GM23248 (cell line): ENCODE results near the gene DIO3. TPM values are rescaled to one million over a fixed set of nuclear protein-coding genes. Genes with fewer than 3 reads are reported as not detected.

Source experiments
- DNase-seq: peaks from one replicate; pipeline ENCODE4 v3.0.0-alpha.2; 2015
- H2AFZ ChIP-seq: fragments of 200-600 bp; sonication (generic); 2 replicates; pipeline ENCODE4 v1.6.1; 2016; ENCODE audit warnings: antibody characterized with exemption
- H3F3A ChIP-seq: fragments of 200-600 bp; sonication (generic); 2 replicates; pipeline ENCODE4 v1.6.1; 2016; ENCODE audit warnings: mild to moderate bottlenecking, antibody characterized with exemption, mixed run types; ENCODE audit not compliant: insufficient read depth
- H3K27ac ChIP-seq: fragments of 200-600 bp; sonication (generic); 2 replicates; pipeline ENCODE4 v1.5.1; 2016; ENCODE audit warnings: mild to moderate bottlenecking
- H3K27me3 ChIP-seq: fragments of 200-600 bp; sonication (generic); replicated peaks from 2 replicates; pipeline ENCODE4 v1.6.1; 2016; ENCODE audit warnings: mild to moderate bottlenecking; ENCODE audit not compliant: insufficient read depth
- H3K36me3 ChIP-seq: fragments of 200-600 bp; sonication (generic); 2 replicates; pipeline ENCODE4 v1.6.1; 2016; ENCODE audit warnings: low read depth, mild to moderate bottlenecking
- H3K4me1 ChIP-seq: fragments of 200-600 bp; sonication (generic); 2 replicates; pipeline ENCODE4 v1.6.1; 2016; ENCODE audit warnings: mild to moderate bottlenecking; ENCODE audit not compliant: insufficient read depth
- H3K4me2 ChIP-seq: fragments of 200-600 bp; sonication (generic); one replicate; pipeline ENCODE4 v1.6.1; 2016; ENCODE audit warnings: mild to moderate bottlenecking; ENCODE audit not compliant: unreplicated experiment
- H3K4me3 ChIP-seq: fragments of 200-600 bp; sonication (generic); 2 replicates; pipeline ENCODE4 v1.5.1; 2016; ENCODE audit warnings: mild to moderate bottlenecking
- H3K79me2 ChIP-seq: fragments of 200-600 bp; sonication (generic); 2 replicates; pipeline ENCODE4 v1.6.1; 2016; ENCODE audit warnings: mild to moderate bottlenecking; ENCODE audit not compliant: insufficient read depth
- H3K9ac ChIP-seq: fragments of 200-600 bp; sonication (generic); 2 replicates; pipeline ENCODE4 v1.6.1; 2016; ENCODE audit warnings: mild to moderate bottlenecking
- H3K9me2 ChIP-seq: fragments of 200-600 bp; sonication (generic); 2 replicates; pipeline ENCODE4 v1.6.1; 2016; ENCODE audit warnings: mixed run types, mild to moderate bottlenecking, moderate library complexity; ENCODE audit not compliant: insufficient read depth
- H3K9me3 ChIP-seq: fragments of 200-600 bp; sonication (generic); one replicate; pipeline ENCODE4 v1.6.1; 2017; ENCODE audit warnings: low read depth
- H4K20me1 ChIP-seq: fragments of 200-600 bp; sonication (generic); 2 replicates; pipeline ENCODE4 v1.6.0; 2016; ENCODE audit not compliant: insufficient read depth
- EZH2 ChIP-seq: fragments of 200-600 bp; sonication (generic); IDR thresholded peaks from 2 replicates; pipeline ENCODE4 v1.6.1; 2018; ENCODE audit warnings: antibody characterized with exemption, mild to moderate bottlenecking; ENCODE audit not compliant: insufficient read depth, poor library complexity, severe bottlenecking
- EZH2phosphoT487 ChIP-seq: fragments of 200-600 bp; sonication (generic); IDR thresholded peaks from 2 replicates; pipeline ENCODE4 v1.6.1; 2018; ENCODE audit warnings: antibody characterized with exemption, moderate library complexity, mild to moderate bottlenecking, low read depth; ENCODE audit not compliant: insufficient read depth
- WGBS, 2 experiments: methylation state at CpG; one replicate each; pipeline ENCODE4 v1.1.6; 2015 to 2017; ENCODE audit warnings: low lambda C conversion rate in 2 of 2, low coverage in 1 of 2; ENCODE audit errors: missing lambda C conversion rate in 2 of 2; 5-methylcytosine and 5-hydroxymethylcytosine counted together
- in situ Hi-C: fragments of 300-500 bp; cut with MboI; formaldehyde crosslinking; loops from 2 replicates; pipeline ENCODE4 v1.15.0; 2020
- polyA plus RNA-seq: library from polyadenylated mRNA; unstranded; fragments of >200 nt; fragmentation: Nextera tagmentation; extraction: Ambion mirVana; gene quantifications from 2 replicates; pipeline ENCODE4 v1.2.1, GENCODE V29; 2016
- total RNA-seq: library from RNA; depleted of rRNA; stranded (reverse); fragments of >200 nt; shearing (Covaris generic); gene quantifications from 2 replicates; pipeline ENCODE4 v1.2.3, GENCODE V29; 2014

Gene DIO3
- total and polyA plus RNA-seq, 2 experiments from 2014 or later = not detected

- Histone ChIP-seq H3K9me3 (no peaks in the 10 kb centered on the region), H3K9ac (no peak overlapping the region), H3K27me3 (peaks cover 6% of the 10 kb centered on the region; the same call in 1 of the 2 replicates), H3F3A (no peaks in the 10 kb centered on the region), H3K9me2 (no peaks in the 10 kb centered on the region), H3K4me1 (no peaks in the 10 kb centered on the region), H3K4me3 (no peak overlapping the region), H3K79me2 (no peaks in the 10 kb centered on the region), H3K36me3 (no peaks in the 10 kb centered on the region), H2AFZ (no peak overlapping the region), H4K20me1 (no peaks in the 10 kb centered on the region), H3K27ac (no peak overlapping the region), H3K4me2 (no peak overlapping the region)
- DNase-seq = no peak
- in situ Hi-C loops = no loop called here
- WGBS, 2 experiments = 74 to 78% methylated on average over 13 to 14 of the region's 14 CpGs
- TF ChIP-seq EZH2 = no peak
- TF ChIP-seq EZH2phosphoT487 = no peak
These were observed 29.3 kb downstream of the DIO3 start for GRCh38 chr14:101590616-101591015.

GRCh38 chr14:101591121-101591520 lies 29.8 kb downstream of the DIO3 start:
- TF ChIP-seq EZH2 (no peak), EZH2phosphoT487 (no peak)
- no peaks in the 10 kb centered on the region for H3K9me3 ChIP-seq
- H3K4me3 ChIP-seq = no peak overlapping the region
- no peak overlapping the region for H3K4me2 ChIP-seq
- in situ Hi-C loops = no loop called here
- no peak overlapping the region for H3K27ac ChIP-seq
- no peak overlapping the region for H2AFZ ChIP-seq
- peaks cover 6% of the 10 kb centered on the region; the same call in 1 of the 2 replicates for H3K27me3 ChIP-seq
- H3F3A ChIP-seq = no peaks in the 10 kb centered on the region
- H3K79me2 ChIP-seq = no peaks in the 10 kb centered on the region
- no peaks in the 10 kb centered on the region for H3K4me1 ChIP-seq
- H4K20me1 ChIP-seq = no peaks in the 10 kb centered on the region
- 27 to 32% methylated on average over 5 of the region's 5 CpGs for WGBS, 2 experiments
- no peak for DNase-seq
- H3K9me2 ChIP-seq = no peaks in the 10 kb centered on the region
- no peak overlapping the region for H3K9ac ChIP-seq
- H3K36me3 ChIP-seq = no peaks in the 10 kb centered on the region

- Histone ChIP-seq H4K20me1 (no peaks in the 10 kb centered on the region), H3K9me2 (no peaks in the 10 kb centered on the region), H3K36me3 (no peaks in the 10 kb centered on the region), H2AFZ (no peak overlapping the region), H3K9ac (no peak overlapping the region), H3K4me3 (no peak overlapping the region), H3F3A (no peaks in the 10 kb centered on the region), H3K27ac (no peak overlapping the region), H3K4me2 (no peak overlapping the region), H3K4me1 (no peaks in the 10 kb centered on the region), H3K9me3 (no peaks in the 10 kb centered on the region), H3K79me2 (no peaks in the 10 kb centered on the region), H3K27me3 (0 out of 2 replicates have a peak, but pooled peaks cover 6% of the 10 kb centered on the region)
- in situ Hi-C loops = no loop called here
- TF ChIP-seq EZH2 = no peak
- TF ChIP-seq EZH2phosphoT487 = no peak
- no peak for DNase-seq
- WGBS, 2 experiments = 53 to 59% methylated on average over 5 of the region's 5 CpGs
These were observed 30.3 kb downstream of the DIO3 start for GRCh38 chr14:101591582-101591981.

- in situ Hi-C loops = no loop called here
- WGBS, 2 experiments = 60 to 61% methylated on average over 7 of the region's 7 CpGs
- no peaks in the 10 kb centered on the region for H3K9me2 ChIP-seq
- no peak for DNase-seq
- H3K9ac ChIP-seq = no peak overlapping the region
- H3K9me3 ChIP-seq = no peaks in the 10 kb centered on the region
- H3K36me3 ChIP-seq = no peaks in the 10 kb centered on the region
- no peak overlapping the region for H2AFZ ChIP-seq
- H3K4me3 ChIP-seq = no peak overlapping the region
- no peaks in the 10 kb centered on the region for H3F3A ChIP-seq
- no peaks in the 10 kb centered on the region for H3K79me2 ChIP-seq
- H4K20me1 ChIP-seq = no peaks in the 10 kb centered on the region
- no peak for TF ChIP-seq EZH2
- no peak for TF ChIP-seq EZH2phosphoT487
- H3K27me3 ChIP-seq = peaks cover 6% of the 10 kb centered on the region; the same call in 1 of the 2 replicates
- H3K4me2 ChIP-seq = no peak overlapping the region
- no peak overlapping the region for H3K27ac ChIP-seq
- no peaks in the 10 kb centered on the region for H3K4me1 ChIP-seq
These were observed 32.3 kb downstream of the DIO3 start for GRCh38 chr14:101593411-101594238.
